RPMI7951 (cell line): ENCODE measurements around the gene TGFBI. TPM values are rescaled to one million over a fixed set of nuclear protein-coding genes. Genes with fewer than 3 reads are reported as not detected.

Source experiments
- DNase-seq: peaks from one replicate; pipeline ENCODE4 v3.0.0-alpha.2; 2012; ENCODE audit warnings: low read depth
- total RNA-seq: library from RNA; depleted of rRNA; stranded (reverse); fragments of >200 nt; shearing (Covaris generic); gene quantifications from 2 replicates; pipeline ENCODE4 v1.2.3, GENCODE V29; 2014

TGFBI gene
- total RNA-seq, 1 experiment from 2014 or later, result 1,163 TPM

DNA sequence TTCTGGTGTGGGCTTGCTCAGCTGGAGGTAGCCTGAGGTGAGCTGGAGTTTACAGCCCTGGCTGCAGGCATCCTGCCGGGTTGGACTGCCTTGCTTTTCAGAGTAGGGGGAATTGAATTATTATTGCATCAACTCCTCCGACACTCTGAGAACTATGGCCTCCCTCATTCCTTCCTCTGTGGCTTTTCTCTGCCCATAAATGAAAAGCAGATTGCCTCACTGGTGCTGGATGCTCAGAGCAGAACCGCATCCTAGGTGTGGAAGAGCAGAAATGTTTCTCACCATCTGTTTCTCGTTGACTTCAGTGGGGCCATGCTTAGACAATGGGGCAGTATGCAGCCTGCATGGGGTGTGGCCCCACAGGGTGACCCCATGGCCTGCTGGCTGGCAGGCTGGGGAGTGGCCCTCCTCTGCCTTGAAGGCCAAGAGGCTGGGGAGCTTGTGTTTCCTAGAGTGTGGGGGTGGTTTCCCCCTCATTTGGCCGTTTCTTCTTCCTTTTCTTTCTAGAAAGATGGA is 27.3 kb upstream of the TGFBI start:
- DNase-seq, result peak; percentile 95

DNA sequence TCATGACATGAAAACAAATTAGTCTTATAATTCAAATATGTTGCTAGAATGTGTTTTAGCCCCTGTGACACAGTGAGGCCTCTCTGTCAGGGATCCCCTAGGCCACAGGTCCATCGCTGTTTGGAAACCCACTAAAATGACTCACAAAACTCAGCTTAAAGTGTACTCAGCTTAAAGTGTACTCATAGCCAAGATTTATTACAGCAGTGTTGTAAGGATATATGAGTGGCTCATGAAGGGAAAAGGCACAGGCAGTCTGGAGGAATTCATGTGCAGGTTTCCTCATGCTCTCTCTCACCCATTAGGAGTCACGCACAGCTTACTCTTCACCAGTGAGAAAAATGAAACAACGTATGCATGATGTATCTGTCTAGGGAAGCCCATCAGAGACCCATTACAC is 24.4 kb upstream of the TGFBI start:
- DNase-seq, result peak; percentile 81

DNA sequence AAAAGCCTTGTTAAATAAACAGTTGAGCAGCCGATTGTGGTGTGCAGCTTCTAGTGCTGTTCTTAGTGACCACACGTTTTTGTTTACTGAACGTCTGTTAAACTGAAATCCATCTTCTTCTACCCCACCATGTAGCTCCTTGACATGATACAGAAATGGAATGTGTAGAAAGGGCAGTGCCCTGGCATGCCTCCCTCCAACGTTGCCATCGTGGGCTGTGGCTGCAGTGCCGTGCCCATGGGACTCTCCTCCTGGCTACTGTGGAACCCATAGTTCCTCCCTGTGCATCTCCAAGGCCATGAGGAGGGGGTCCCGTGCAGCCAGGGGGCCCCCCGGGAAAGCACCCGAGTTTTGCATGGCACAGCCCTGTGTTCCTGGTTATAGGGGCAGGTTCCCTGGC is 23.3 kb upstream of the TGFBI start:
- DNase-seq, result no peak

DNA sequence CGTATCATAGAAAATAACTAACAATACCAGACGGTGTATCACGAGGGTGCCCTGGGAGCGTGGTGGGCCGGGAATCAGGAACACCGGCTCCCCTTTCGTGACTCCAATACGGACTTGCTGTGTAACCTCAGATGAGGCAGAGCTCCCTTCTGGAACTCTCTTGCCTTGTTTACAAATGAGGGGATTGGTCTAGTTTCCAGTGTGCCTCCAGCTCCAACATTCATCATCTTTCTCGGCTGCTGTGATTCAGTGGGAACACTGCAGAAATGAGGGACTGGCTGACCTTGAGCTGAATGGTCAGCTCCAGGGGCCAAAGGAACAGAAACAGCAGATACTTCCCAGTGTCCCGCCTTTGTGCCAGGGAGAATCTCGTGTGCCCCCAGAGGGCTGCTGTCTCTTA is 22.6 kb upstream of the TGFBI start:
- DNase-seq, result peak; percentile 66

DNA sequence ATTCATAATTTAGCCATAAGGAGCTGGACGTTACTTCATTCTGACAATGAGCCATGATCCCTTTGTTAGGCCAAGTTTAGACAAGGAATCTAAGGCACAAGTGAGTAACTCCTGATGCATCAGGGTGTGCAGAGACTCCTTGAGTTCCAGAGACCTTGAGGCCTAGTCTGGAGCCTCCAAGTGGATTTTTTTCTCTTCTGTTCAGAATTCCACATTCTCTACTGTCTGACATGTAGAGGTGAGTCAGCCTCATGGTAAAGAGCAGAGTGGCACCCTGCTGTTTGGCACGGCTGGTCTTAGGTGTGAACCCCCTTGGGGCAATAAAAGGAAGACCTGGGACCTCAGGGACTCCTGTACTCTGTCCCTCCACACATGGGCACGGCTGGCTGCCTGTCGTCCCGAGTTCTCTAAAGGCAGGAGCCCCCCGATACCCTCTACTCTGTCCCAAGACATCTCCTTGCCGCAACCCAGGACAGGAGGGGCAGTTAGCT is 22.0 kb upstream of the TGFBI start:
- peak; percentile 91 for DNase-seq

DNA sequence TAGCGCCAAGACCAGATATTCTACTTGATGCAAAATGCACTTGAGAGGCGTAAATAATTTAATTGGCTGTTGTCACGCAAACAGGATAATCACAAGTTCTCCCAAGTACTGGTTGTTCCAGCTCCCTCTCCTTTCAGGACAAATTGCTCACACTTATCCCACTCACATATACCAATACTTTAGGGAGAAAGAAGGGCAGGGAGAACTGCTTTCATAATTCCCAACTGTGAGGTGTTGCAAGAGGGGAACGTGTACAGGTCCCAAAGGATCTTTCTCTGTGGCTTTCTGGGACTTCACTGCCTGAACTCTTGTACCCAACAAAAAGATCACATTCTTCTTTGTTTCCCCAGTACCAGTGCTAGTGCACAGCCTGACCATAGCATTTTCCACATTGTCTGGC is 21.5 kb upstream of the TGFBI start:
- DNase-seq, result peak; percentile 64

DNA sequence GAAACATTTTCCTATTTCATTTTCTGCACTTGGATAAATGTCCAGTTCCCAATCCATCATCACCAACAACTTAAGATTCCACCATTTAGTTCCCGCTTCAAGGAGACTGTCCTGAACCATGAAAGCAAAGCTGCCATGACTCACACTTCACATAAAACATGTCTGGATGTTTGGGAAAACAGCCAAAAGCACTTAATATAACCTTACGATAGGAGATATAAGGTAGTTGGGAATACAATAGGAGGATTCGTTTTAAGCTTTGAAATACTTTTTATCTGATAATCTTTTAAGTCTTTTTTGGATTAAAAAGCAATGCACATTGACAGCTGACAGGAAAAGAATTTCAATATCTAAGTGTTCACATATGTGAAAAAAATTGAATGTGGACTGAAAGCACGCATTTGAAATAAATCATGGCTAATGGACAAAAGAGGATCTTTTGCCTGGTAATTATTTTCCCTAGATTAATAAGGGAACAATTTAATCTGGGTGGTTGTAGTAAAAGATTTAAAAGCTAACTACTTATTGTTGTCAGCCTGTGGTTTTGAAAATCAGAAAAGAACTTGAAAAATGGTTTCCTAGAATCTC is 17.3 kb upstream of the TGFBI start:
- peak; percentile 87 for DNase-seq

DNA sequence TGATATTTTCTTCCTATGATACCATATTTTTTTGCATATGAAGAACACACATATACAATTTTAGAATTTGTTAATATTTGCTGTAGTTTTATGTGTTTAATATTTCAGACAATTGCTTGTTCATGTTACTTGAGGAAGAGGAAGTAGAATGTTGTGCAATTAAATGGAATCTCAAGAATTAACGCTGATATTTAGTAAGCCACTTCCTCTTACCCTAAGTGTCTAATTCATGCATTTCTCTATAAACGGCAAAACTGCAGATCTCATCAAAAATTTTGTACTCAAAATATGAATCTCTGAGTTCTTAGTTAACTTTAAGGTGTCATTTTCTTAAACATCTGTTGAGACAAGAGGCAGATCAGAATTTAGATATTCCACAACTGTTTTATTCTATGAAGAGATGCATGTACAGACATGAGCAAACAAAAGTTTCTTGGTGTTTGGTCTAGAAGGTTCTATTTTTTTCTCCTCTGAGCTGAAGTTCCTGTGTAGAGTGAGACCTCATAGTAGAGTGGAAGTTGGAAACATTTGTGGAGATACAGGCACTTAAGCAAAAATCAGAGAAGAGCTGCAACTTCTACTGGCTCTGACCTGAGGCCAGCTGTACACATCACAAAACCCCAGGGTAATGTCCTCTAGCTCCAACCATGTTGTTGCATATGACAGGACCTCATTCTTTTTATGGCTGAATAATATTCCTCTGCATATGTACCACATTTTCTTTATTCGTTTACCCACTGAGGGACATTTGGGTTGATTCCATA is 16.6 kb upstream of the TGFBI start:
- DNase-seq, result peak; percentile 44

DNA sequence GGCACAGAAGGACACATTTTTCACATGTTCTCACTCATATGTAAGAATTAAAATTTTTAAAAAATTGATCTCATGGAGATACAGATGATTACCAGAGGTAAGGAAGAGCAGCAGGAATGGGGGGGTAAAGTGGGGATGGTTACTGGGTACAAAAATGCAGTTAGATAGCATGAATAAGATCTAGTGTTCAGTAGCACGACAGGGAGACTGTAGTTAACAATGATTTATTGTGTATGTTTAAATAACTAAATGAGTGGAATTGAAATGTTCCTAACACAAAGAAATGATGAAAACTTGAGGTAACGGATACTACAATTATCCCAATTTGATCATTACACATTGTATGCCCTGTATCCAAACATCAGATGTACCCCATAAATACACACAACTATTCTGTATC is 15.2 kb upstream of the TGFBI start:
- no peak for DNase-seq

DNA sequence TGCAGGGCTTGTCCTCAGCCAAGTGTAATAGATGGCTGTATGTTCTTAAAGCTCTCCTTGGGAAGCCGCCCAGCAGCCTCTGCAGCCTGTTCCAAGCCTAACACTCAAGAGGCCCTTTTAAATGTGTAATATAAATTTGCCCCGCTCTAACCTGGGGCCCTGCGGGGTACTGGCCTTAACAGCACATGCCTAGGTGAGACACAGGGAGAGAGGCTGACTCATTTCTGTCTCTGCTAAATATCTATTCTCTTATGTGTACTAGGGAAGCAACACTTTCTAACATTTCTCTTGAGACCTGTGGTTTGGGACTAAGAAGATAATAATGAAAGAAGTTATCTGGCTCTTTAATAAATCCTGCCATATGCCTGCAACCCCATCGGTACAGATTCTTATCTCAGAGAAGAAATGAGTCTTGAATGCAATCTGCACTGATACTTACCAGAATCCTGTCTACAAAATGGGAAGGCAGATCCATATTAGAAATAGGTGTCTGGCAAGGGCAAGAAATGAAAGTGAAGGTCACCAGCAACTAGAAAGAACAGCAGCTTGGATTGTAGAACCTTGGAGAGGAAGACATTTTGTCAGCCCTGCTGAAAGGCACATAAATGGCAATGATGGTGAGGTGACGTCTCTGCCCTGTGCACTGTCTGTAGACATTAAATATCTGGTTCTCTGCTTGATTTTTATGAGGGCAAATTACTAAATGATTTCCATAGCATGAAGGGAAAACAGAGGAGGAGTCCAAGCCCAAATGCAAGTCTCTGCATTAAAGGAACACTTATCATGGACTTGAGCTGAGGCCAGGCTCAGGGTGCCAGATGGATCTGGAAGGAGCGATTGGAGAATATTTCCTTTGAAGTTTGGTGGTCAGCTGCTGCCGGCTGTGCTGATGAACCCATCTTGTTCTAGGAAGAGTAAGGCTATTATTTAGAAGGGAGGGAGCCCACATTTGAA is 14.5 kb upstream of the TGFBI start:
- DNase-seq, result peak; percentile 68

DNA sequence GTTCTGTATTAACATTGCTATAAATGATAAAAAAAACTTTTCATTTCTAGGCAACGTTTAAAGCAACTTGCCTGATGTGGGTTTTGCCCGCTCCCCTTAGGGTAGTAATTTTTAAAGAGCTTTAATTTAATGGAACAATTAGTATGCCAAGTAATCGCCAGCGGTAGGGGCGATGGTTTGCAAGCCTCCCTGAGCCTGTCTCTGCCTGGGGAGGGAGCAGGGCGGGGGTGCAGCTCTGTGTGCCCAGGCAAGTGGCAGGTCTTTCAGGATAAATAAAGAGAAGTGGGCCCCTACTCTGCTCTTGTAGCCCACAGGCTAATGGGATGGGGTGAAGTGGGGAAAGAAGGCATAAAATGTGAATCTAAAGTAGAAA is 13.8 kb upstream of the TGFBI start:
- no peak for DNase-seq

DNA sequence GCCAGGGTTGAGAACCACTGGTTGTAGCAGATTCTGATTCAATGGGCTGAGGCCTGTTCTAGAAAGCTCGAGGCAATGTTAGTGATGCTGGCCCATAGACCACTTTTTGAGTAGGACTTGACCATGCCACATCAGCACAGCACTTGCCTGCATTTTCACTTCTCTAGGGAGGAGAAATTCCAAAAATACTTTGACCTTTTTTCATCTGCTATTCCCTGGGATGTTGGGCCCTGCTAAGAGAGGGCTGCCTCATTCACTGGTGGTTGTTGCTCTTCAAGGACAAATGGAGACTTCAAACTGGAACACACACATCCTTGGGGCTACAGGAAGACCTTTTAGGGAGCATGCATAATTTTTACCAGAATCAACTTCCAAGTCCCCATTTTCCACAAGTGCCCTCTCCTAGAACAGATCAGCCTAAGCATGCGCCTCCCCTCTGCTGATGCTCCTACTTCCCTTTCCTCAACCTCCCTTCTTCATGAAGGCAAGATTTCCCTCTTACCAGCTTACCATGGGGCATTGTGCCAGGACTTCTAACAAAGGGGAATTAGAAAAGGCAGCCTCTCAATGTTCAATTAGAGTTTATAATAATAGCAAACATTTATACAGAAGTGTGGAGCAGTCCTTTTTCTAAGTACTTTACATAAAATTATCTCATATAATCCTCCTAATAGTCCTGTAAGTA is 12.7 kb upstream of the TGFBI start:
- DNase-seq, result no peak

DNA sequence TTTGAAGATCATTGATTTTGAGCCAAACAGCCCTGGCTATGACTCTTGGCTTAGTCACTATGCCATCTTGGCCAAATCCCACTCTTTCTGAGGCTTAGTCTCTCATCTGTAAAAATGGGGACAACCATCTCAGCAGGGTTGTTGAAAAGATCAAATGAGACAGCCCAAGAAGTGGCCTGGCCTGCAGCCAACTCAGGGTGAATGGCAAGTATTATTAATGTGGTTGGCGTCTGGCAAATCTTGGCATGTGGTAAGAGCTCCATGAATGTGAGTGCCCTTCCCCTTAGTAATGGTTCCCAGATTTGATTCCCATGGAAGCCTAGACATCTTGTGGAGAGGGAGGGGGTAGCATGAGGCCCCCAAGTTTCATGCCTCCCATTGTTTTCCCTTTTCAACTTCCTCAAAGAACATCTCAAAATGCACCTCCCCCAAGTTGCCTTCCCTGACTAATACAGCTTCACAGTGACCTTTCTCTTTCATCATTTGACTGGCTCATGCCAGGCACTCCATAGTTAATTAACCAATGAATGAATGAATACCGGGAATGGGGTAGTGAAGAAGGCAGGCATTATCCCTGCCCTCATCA is 11.8 kb upstream of the TGFBI start:
- DNase-seq, result peak; percentile 100

DNA sequence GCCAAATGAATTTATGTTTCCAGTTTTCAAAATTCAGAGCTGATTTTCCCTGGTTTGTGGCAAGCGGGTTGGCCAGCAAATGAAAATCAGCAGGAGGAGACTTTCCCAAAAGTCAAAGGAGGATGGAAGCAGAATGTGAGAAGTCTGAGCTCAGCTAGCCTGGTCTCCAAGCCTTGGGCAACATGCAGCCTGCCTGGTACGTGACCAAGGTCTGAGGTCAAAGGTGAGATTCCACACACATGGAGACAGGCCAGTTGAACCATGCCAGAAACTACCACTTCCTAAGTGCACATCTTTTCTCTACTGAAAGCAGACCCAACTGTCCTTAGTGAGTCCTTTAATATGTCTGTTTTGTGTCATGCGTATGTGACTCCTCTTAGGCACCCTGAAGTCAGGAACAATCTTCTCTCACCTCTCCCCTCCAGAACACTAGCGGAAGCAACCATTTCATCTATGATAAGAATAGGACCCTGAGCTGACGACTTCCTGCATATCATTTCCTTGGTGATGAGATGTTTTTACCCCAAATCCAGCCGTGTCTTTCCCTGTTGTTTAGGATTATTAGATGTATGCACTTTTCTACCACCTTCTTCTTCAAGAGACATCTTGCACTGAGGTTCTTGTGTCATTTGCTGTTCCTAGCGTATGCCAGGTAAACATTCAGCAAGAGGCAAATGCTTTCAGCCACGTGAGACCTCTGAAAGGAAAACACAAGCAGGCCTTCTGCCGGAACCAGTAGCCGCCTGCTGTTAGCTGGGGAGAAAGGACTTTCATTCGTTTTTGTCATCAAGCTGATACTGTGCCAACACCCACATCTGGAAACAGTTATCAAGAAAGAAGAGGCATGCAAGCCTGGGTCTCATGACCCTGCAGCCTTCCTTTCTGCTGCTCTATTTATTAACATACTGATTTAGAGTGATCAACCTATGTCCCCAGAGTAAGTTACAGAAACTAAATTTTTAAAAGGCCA is 9.7 kb upstream of the TGFBI start:
- DNase-seq, result peak; percentile 99

DNA sequence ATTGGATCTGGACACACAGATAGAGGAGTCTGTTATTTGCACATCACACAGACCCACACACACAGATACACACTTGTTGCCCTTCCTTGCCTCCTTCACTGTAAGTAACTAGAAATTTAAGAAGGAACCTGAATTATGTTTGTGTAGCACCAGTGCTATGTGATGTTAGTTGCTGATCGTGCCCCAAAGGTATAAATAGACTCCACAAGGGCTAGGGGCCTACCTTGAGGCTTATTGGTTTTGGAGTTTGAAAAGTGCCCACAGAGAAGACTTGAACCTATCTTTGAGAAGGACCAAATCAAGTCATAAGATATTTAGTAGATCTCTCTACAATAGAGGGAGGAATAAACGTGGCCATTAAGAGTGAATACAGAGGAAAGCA is 8.8 kb upstream of the TGFBI start:
- no peak for DNase-seq

DNA sequence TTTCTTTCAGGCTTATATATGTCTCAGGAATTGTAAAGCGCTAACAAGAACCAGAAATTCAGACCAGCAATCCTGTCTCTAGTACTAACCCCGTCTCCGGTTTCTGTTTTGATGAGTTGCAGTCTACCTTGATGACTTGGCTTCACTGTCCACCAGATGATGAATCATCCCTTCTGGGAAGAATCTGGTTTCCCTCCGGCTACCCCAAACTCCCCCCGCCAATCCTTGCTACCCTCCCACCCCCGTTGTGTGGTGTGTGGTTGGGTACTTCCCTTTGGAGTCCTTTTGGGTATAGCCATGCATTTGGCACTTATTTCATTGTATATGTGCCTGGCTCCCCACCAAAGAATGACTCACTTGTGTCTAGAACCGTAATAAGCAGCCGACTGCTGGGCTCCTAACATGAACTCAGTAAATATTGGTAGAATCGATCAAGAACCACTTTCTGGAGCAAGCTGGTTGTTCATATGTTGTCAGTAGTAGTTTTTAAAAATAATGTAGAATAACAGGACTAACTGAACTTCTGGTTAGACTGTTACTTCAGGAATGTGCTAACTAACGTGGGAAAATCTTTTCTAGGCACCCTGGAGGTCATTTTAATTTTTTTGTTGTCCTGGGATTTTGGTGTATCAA is 8.3 kb upstream of the TGFBI start:
- DNase-seq, result peak; percentile 99

DNA sequence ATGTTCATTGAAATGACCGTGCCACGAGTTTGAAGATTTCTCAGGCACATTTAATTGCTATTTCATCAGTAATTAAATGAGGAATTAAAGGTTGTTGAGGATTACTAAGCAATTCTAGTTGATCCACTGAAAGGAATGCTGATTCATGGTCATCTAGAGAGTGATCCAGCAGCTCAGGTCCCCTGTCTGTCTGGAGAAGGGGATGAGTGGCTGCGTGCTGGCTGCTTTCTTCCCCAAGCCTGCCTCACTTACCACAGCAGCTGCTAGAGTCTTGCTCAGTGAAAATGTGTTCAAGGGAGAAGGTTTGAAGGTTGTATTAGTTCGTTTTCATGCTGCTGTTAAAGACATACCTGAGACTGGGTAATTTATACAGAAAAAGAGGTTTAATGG is 7.8 kb upstream of the TGFBI start:
- DNase-seq, result peak; percentile 77

DNA sequence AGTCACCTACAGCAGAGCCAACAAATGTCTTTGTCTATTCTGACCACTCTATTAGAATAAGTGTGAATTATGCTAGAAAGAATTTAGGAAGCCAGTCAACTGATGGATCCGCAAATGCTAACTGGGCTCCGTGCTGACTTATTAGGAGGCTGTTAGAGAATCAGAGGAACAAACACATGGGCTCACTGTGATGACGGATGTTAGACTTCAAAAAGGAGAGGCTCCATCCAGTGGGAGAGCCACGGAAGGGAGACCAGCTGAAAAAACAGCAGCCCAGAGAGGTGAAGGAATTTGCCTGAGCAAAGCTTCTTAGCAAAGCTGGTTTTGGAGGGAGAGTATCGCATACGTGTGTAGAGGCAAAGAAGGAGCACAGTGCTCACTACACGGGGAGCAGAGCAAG is 5.8 kb upstream of the TGFBI start:
- no peak for DNase-seq

DNA sequence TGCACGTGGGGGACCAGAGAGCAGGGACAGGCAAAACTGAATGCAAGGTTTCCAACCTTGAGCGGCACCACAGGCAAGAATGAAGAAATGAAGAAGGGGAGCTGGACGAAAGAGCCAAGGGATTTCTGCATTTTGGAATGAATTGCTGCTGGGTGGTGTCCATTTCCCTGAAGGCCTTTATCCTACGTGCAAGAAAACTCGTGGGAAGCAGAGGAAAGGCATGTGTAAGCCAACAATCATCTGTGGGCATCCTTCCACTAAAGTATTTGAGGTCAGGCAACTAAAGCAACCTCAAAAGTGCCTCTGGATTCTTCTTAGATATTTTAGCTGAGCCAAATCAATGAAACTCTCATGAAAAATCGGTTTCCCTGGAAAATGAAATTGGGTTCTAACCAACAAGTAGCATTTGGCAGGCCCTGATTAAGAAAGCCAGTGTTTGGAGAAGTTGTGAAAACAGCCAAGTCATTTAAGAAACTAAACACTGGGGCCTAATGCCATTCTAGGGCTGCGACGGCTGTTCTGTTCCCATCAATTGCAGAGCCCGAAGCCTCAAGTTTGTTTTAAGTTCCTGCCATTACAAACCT is 4.7 kb upstream of the TGFBI start:
- peak; percentile 92 for DNase-seq
